Measurements from ENCODE around the gene HDAC4.

HDAC4 gene

DNA sequence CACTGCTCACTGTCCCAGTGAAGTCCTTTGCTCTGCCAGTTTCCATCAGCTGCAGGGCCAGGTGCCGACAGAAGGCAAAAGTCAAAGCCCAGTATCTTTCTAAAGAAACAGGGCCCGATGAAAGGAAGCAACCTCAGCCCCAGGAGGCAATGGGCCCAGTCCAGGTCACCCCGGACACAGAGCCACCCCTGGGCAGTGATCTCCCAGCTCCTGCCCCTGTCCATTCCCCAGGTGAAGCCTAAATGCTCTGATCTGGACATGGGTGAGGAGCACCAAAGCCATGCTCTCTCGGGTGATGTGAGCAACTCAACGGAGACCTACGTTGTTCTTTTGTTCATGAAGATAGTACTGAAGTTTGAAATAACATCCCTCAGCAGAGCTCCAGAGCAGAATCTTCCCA is 61.6 kb downstream of the HDAC4 start:
- TF ChIP-seq, protein P1, sequence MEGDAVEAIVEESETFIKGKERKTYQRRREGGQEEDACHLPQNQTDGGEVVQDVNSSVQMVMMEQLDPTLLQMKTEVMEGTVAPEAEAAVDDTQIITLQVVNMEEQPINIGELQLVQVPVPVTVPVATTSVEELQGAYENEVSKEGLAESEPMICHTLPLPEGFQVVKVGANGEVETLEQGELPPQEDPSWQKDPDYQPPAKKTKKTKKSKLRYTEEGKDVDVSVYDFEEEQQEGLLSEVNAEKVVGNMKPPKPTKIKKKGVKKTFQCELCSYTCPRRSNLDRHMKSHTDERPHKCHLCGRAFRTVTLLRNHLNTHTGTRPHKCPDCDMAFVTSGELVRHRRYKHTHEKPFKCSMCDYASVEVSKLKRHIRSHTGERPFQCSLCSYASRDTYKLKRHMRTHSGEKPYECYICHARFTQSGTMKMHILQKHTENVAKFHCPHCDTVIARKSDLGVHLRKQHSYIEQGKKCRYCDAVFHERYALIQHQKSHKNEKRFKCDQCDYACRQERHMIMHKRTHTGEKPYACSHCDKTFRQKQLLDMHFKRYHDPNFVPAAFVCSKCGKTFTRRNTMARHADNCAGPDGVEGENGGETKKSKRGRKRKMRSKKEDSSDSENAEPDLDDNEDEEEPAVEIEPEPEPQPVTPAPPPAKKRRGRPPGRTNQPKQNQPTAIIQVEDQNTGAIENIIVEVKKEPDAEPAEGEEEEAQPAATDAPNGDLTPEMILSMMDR (IDR thresholded peaks at IDR 0.05): no peak
- no peaks in the 10 kb centered on the region for H3K9me3 ChIP-seq
- H3K4me3 ChIP-seq (ENCODE audit: low read depth in 1 of 2, low read length in 1 of 2): no peak overlapping the region
- peaks cover 9% of the 10 kb centered on the region for H3K36me3 ChIP-seq
- H3K4me1 ChIP-seq (ENCODE audit: control insufficient read depth in 1 of 2, insufficient read depth in 1 of 2, low read depth in 1 of 2, low read length in 1 of 2): peaks cover 13% of the 10 kb centered on the region in 2 experiments
- H3K27ac ChIP-seq: no peak overlapping the region
- no peaks in the 10 kb centered on the region for H3K27me3 ChIP-seq

DNA sequence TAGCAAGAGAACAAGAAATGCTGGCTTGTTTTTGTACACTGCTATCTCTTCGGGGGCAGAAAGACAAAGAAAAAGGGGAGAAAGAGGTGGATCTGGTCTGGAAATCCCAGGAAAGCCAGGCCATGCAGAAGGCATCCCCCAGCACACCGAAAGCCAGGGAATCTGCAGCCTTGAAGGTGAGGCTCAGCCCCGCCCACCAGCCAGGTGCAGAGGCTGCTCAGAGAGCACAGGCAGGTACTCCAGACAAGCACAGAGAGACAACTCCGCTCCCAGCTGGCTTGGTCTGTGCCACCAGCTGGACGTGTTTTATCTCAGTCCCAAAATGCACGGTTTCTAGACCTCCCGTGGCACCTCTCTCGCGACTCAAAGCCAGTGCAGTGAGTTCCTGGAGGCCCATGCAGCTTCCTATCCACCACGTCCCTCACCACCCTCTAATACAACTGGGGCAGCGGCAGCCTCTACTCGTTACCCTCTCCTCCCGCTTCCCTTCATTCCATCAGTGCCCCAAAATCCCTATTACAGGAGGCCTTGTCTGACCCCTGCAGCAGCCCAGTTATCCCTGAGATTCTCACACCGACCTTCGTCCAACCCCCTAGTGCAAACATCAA is 62.8 kb downstream of the HDAC4 start:
- H3K27ac ChIP-seq: no peak overlapping the region
- no peaks in the 10 kb centered on the region for H3K9me3 ChIP-seq
- TF ChIP-seq, protein P1 (IDR thresholded peaks at IDR 0.05): no peak

DNA sequence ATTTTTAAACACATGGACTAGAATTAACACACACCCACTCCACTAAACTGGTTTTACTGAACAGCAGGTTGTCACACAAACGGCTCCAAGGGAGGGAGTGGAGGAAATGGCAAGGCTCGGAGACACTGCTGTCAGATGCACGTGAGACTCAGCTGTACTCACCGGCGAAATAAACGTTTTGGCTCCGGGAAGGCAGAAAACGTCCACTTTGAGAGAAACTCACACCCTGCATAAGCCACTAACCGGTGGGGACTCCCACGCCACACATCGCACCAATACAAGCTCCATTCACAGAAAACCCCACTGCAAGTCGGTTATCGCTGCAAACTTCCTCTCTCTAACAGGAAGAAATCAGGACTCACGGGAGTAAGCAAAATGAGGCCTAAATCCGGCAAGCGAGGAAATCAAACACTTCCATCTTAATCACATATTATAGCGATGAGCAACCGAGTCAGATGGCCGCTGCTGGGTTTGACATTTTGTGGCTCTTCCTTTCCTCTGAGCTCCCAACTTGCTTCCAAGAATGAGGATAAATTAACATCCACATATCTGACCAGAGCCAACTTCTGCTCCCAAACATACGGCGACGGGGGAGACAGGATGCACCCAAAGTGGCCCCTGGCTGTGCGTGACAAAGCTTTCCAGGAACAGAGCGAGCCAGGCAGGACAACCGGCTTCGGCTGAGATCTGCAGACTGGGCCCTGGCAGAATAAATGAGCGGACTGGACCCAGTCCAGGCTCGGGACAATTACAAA is 63.5 kb downstream of the HDAC4 start:
- Histone ChIP-seq H3K9me3 (no peaks in the 10 kb centered on the region), H3K4me3 (ENCODE audit: low read depth in 1 of 2, low read length in 1 of 2) (no peak overlapping the region), H3K27ac (no peak overlapping the region), H3K36me3 (no peaks in the 10 kb centered on the region), H3K4me1 (ENCODE audit: control insufficient read depth in 1 of 2, insufficient read depth in 1 of 2, low read depth in 1 of 2, low read length in 1 of 2) (peaks cover 13% of the 10 kb centered on the region in 2 experiments), H3K27me3 (no peaks in the 10 kb centered on the region)
- TF ChIP-seq, protein P1 (IDR thresholded peaks at IDR 0.05): no peak

More for the DNA sequence above, 62.8 kb downstream of the HDAC4 start:
- Histone ChIP-seq H3K36me3 (no peaks in the 10 kb centered on the region), H3K27me3 (no peaks in the 10 kb centered on the region), H3K4me3 (ENCODE audit: low read depth in 1 of 2, low read length in 1 of 2) (no peak overlapping the region), H3K4me1 (ENCODE audit: control insufficient read depth in 1 of 2, insufficient read depth in 1 of 2, low read depth in 1 of 2, low read length in 1 of 2) (peaks cover 13% of the 10 kb centered on the region in 2 experiments)

DNA sequence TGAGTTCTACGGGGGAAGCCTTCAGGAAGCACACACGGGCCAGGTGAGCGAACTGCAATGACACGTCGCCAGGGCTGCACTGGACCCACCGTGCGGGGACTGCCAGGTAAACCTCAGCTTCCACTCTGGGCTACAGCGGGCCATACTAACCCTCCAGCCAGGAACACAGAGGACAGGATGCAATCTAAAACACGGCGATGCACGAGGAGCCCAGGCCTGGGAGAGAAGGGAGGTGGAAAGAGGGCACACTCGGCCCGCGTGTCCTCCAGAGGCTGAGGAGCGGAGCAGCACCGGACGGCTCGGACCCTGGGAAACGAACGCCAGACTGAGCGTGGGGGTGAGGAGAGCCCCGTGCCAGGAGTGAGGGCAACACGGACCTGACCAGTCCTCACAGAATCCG is 69.3 kb downstream of the HDAC4 start:
- Histone ChIP-seq H3K27me3 (no peaks in the 10 kb centered on the region), H3K9me3 (no peaks in the 10 kb centered on the region), H3K4me3 (ENCODE audit: low read depth in 1 of 2, low read length in 1 of 2) (no peak overlapping the region), H3K36me3 (no peaks in the 10 kb centered on the region), H3K4me1 (ENCODE audit: control insufficient read depth in 1 of 2, insufficient read depth in 1 of 2, low read depth in 1 of 2, low read length in 1 of 2) (no peaks in the 10 kb centered on the region), H3K27ac (no peak overlapping the region)
- TF ChIP-seq, protein P1 (IDR thresholded peaks at IDR 0.05): no peak

DNA sequence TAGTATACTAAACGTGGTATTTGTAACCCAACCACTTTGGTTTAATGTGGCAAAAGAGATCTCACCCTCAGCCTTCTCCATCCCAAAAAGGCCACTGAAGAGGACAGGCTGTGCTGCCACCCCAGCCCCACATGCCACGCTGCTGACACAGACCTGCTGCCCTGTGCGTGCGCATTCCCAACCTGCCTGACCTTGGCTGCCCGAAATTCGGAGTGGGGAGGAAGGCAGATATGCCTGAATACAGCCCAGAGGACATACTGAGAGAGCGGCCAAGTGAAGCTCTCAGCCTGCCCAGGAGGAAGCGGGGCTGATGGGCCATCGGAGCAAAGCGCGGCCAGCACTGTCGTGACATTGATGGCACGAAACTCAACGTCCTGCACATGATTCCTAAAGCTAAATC is 70.0 kb downstream of the HDAC4 start:
- H3K4me3 ChIP-seq (ENCODE audit: low read depth in 1 of 2, low read length in 1 of 2): no peak overlapping the region
- H3K4me1 ChIP-seq (ENCODE audit: control insufficient read depth in 1 of 2, insufficient read depth in 1 of 2, low read depth in 1 of 2, low read length in 1 of 2): no peaks in the 10 kb centered on the region
- TF ChIP-seq, protein P1 (IDR thresholded peaks at IDR 0.05): no peak
- no peak overlapping the region for H3K27ac ChIP-seq
- no peaks in the 10 kb centered on the region for H3K27me3 ChIP-seq
- H3K36me3 ChIP-seq: no peaks in the 10 kb centered on the region
- H3K9me3 ChIP-seq: no peaks in the 10 kb centered on the region
